ENCODE measurements around the gene ADAMTS7. TPM values are rescaled to one million over a fixed set of nuclear protein-coding genes. Genes with fewer than 3 reads are reported as not detected.

The ADAMTS7 gene
- total RNA-seq, 1 experiment from 2014 or later: 1.1 TPM

DNA sequence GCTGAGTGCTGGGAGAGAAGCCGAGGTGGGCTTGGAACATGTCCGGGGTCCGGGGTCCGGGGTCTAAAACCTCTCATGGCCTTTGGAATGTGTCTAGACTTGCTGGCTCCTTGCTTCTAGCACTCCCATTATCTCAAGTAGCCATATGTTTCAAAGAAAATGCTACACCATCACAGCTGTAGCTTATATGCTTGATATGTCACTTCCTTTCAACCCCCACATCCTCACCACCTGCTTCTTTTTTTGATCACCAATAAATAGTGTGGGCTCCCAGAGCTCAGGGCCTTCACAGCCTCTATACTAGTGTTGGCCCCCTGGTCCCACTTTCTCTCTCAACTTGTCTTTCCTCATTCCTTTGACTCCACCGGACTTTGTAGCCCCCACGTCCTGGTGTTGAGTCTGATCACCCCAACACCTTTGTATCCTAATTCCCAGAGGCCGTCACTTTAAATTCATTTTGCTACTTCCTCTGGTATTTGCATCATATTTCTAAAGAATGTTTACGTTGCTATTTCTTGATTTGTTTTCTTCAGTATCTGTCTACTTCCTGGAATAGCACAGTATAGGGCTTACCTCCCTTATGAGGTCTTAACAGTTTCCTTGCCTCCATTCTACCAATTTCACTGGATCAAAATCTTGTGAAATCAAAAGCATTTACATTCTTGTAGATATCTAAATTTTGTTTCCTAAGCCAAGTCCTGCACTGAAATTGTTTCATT lies 98.3 kb downstream of the ADAMTS7 start:
- Mint-ChIP-seq H3K27ac (ENCODE audit: unreplicated experiment) (no peak overlapping the region), H3K4me3 (ENCODE audit: unreplicated experiment) (no peak overlapping the region), H3K9me3 (ENCODE audit: unreplicated experiment) (peaks cover 15% of the 10 kb centered on the region), H3K4me1 (ENCODE audit: low read depth, unreplicated experiment) (no peaks in the 10 kb centered on the region), H3K36me3 (ENCODE audit: insufficient read depth, unreplicated experiment) (no peaks in the 10 kb centered on the region), H3K27me3 (ENCODE audit: insufficient read depth, unreplicated experiment) (peaks cover 11% of the 10 kb centered on the region)
- Histone ChIP-seq H3K4me1 (no peaks in the 10 kb centered on the region), H3K4me3 (ENCODE audit: low read depth, low read length) (no peak overlapping the region), H3K9me3 (no peaks in the 10 kb centered on the region; the same call in 1 of the 2 replicates), H3K27me3 (replicated peaks; ENCODE audit: control insufficient read depth, insufficient read depth, low read length) (no peaks in the 10 kb centered on the region), H3K36me3 (ENCODE audit: control insufficient read depth, insufficient read depth, low read length) (no peaks in the 10 kb centered on the region)
- intact Hi-C loops (cut with micrococcal nuclease; ENCODE audit: unreplicated experiment): no loop called here
- POLR2A ChIA-PET: no interaction called here
- CTCF ChIA-PET: no interaction called here
- no peak for DNase-seq
- BruUV-seq (replicated peaks): no TSS peak
- TF ChIP-seq, protein P1, sequence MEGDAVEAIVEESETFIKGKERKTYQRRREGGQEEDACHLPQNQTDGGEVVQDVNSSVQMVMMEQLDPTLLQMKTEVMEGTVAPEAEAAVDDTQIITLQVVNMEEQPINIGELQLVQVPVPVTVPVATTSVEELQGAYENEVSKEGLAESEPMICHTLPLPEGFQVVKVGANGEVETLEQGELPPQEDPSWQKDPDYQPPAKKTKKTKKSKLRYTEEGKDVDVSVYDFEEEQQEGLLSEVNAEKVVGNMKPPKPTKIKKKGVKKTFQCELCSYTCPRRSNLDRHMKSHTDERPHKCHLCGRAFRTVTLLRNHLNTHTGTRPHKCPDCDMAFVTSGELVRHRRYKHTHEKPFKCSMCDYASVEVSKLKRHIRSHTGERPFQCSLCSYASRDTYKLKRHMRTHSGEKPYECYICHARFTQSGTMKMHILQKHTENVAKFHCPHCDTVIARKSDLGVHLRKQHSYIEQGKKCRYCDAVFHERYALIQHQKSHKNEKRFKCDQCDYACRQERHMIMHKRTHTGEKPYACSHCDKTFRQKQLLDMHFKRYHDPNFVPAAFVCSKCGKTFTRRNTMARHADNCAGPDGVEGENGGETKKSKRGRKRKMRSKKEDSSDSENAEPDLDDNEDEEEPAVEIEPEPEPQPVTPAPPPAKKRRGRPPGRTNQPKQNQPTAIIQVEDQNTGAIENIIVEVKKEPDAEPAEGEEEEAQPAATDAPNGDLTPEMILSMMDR (IDR thresholded peaks at IDR 0.05; ENCODE audit: insufficient read depth in 1 of 2, low read depth in 1 of 2, low read length in 1 of 2, severe bottlenecking in 1 of 2, unreplicated experiment in 1 of 2): no peak

DNA sequence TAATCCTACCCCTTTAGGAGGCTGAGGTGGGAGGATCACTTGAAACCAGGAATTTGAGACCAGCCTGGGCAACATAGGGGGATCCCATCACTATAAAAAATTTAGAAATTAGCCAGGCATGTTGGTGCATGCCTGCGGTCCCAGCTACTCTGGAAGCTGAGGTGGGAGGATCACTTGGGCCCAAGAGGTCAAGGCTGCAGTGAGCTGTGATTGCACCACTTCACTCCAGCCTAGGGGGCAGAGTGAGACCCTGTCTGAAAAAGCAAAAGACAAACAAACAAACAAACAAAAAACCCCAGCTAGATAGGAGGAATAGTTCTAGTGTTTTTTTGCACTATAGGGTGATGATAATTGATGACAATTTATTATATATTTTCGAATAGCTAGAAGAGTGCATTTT lies 99.6 kb downstream of the ADAMTS7 start:
- no peaks in the 10 kb centered on the region for H3K36me3 Mint-ChIP-seq (ENCODE audit: insufficient read depth, unreplicated experiment)
- H3K4me1 ChIP-seq: no peaks in the 10 kb centered on the region
- H3K4me3 ChIP-seq (ENCODE audit: low read depth, low read length): no peak overlapping the region
- TF ChIP-seq, protein P1 (IDR thresholded peaks at IDR 0.05; ENCODE audit: insufficient read depth in 1 of 2, low read depth in 1 of 2, low read length in 1 of 2, severe bottlenecking in 1 of 2, unreplicated experiment in 1 of 2): no peak
- ChIA-PET CTCF (no interaction called here), POLR2A (no interaction called here)
- H3K27me3 ChIP-seq (replicated peaks; ENCODE audit: control insufficient read depth, insufficient read depth, low read length): no peaks in the 10 kb centered on the region
- intact Hi-C loops (cut with micrococcal nuclease; ENCODE audit: unreplicated experiment): no loop called here
- no peaks in the 10 kb centered on the region for H3K36me3 ChIP-seq (ENCODE audit: control insufficient read depth, insufficient read depth, low read length)
- no TSS peak for BruUV-seq (replicated peaks)
- no peaks in the 10 kb centered on the region for H3K4me1 Mint-ChIP-seq (ENCODE audit: low read depth, unreplicated experiment)
- H3K4me3 Mint-ChIP-seq (ENCODE audit: unreplicated experiment): no peak overlapping the region
- no peaks in the 10 kb centered on the region; the same call in 1 of the 2 replicates for H3K9me3 ChIP-seq
- no peak for DNase-seq
- peaks cover 7% of the 10 kb centered on the region for H3K27me3 Mint-ChIP-seq (ENCODE audit: insufficient read depth, unreplicated experiment)
- peaks cover 15% of the 10 kb centered on the region for H3K9me3 Mint-ChIP-seq (ENCODE audit: unreplicated experiment)
- no peak overlapping the region for H3K27ac Mint-ChIP-seq (ENCODE audit: unreplicated experiment)

DNA sequence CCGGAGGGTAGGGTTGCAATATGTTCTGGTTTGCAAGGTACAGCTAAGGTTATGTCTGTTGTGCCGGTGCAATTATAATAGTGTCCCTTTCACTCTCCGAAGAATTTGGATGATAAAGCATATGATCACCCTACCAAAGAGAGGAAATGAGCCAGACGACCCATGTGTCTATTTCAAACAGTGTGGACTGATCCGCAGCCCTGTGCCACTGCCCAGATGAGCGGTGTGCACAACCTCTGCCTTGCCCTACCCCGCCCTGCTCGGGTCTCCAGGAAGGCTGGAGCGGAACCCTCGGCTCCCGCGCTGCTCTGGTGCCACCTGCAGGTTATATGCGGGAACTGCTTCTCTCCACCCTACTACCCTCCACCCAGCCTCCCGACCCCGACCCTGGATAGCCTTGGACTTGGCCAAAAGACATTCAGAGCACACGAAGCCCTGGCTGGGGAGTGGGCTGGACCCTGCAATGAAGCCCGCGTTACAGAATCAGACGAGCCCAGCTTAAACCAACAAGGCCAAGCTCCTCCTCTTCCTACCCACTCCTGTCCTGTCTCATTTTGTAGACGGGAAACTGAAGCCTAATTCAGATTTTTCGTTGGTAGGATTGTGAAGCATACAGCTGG lies 101.9 kb downstream of the ADAMTS7 start:
- Mint-ChIP-seq H3K27ac (ENCODE audit: unreplicated experiment) (no peak overlapping the region), H3K4me3 (ENCODE audit: unreplicated experiment) (no peak overlapping the region), H3K27me3 (ENCODE audit: insufficient read depth, unreplicated experiment) (peaks cover 11% of the 10 kb centered on the region), H3K36me3 (ENCODE audit: insufficient read depth, unreplicated experiment) (no peaks in the 10 kb centered on the region), H3K9me3 (ENCODE audit: unreplicated experiment) (peaks cover 15% of the 10 kb centered on the region), H3K4me1 (ENCODE audit: low read depth, unreplicated experiment) (no peaks in the 10 kb centered on the region)
- intact Hi-C loops (cut with micrococcal nuclease; ENCODE audit: unreplicated experiment): loop anchor here (1.0 kb wide), 2 partner anchors 71 to 91 kb away; no protein-coding TSS in a partner anchor
- no TSS peak for BruUV-seq (replicated peaks)
- Histone ChIP-seq H3K9me3 (no peaks in the 10 kb centered on the region; the same call in 1 of the 2 replicates), H3K4me1 (no peaks in the 10 kb centered on the region), H3K4me3 (ENCODE audit: low read depth, low read length) (no peak overlapping the region), H3K27me3 (replicated peaks; ENCODE audit: control insufficient read depth, insufficient read depth, low read length) (no peaks in the 10 kb centered on the region), H3K36me3 (ENCODE audit: control insufficient read depth, insufficient read depth, low read length) (no peaks in the 10 kb centered on the region)
- ChIA-PET CTCF (interaction anchor here (0.5 to 1.8 kb wide), 2 partner anchors 70 to 78 kb away, joined by 3 to 5 read pairs; no protein-coding TSS in a partner anchor), POLR2A (no interaction called here)
- peak; percentile 63 to 83 for DNase-seq
- TF ChIP-seq, protein P1 (IDR thresholded peaks at IDR 0.05; ENCODE audit: insufficient read depth in 1 of 2, low read depth in 1 of 2, low read length in 1 of 2, severe bottlenecking in 1 of 2, unreplicated experiment in 1 of 2): peak; percentile 79

Other genes starting within 250 kb of the ADAMTS7 start
- gene CHRNA5, start 245.9 kb downstream of the ADAMTS7 start, total RNA-seq (2022): 12.0 and 12.9 TPM in 2 replicates
- gene CHRNA3, start 190.5 kb downstream of the ADAMTS7 start, total RNA-seq (2022): not detected in 2 replicates
- 1.3 TPM in 1 of 2 replicates, not detected in the other for gene CHRNB4, start 170.3 kb downstream of the ADAMTS7 start, total RNA-seq (2022)
- 424 and 426 TPM in 2 replicates for gene MORF4L1, start 61.4 kb upstream of the ADAMTS7 start, total RNA-seq (2022)
- gene CTSH, start 133.6 kb upstream of the ADAMTS7 start, total RNA-seq (2022): 171 and 183 TPM in 2 replicates

Data from Caco-2 (cell line).